Skin epidermis (tissue), 12 donors: ENCODE measurements around the gene ALKBH7.
"Not testable (repeated sequence)": the region's sequence is repeated elsewhere in the genome, so short reads cannot be mapped to it uniquely, and the experiment has no call there.

Source experiments
- H3K27ac ChIP-seq, 21 experiments: fragments of 200-600 bp; sonication (generic) in 11 of 21; one replicate each; pipeline ENCODE4 v1.5.0; 2020; ENCODE audit warnings: mild to moderate bottlenecking in 3 of 21, inconsistent platforms in 2 of 21, moderate library complexity in 2 of 21
- H3K4me3 ChIP-seq, 7 experiments: fragments of 200-600 bp; sonication (generic) in 2 of 7; one replicate each; pipeline ENCODE4 v1.5.0; 2020; ENCODE audit warnings: inconsistent platforms in 2 of 7, mild to moderate bottlenecking in 2 of 7, moderate library complexity in 1 of 7

The ALKBH7 gene

GRCh38 chr19:6372594-6373095 is at the start of gene ALKBH7:
Gene ALKBH7, plus strand, starts transcription at chr19:6372794. Its CDS starts 27 bp downstream, at chr19:6372821.
- Histone ChIP-seq H3K27ac (peak within 1 kb of the TSS; percentile 79 to 97 (median 92)), H3K4me3 (peak within 1 kb of the TSS; percentile 60 to 96 (median 84))

GRCh38 chr19:6324757-6325156 is 47.8 kb upstream of the ALKBH7 start:
- Histone ChIP-seq H3K27ac (no peak overlapping the region), H3K4me3 (no peak overlapping the region)

- Histone ChIP-seq H3K4me3 (no peak overlapping the region), H3K27ac (no peak overlapping the region)
These were observed 47.0 kb upstream of the ALKBH7 start for GRCh38 chr19:6325614-6326013.

GRCh38 chr19:6326815-6327214 is 45.8 kb upstream of the ALKBH7 start:
- no peak overlapping the region for H3K4me3 ChIP-seq
- no peak overlapping the region for H3K27ac ChIP-seq

- Histone ChIP-seq H3K27ac (peak within 1 kb of the TSS in 9 of 21 experiments; percentile 1 to 77 (median 33)), H3K4me3 (peak within 1 kb of the TSS in 2 of 7 experiments; percentile 8 to 21)
These were observed 39.2 kb upstream of the ALKBH7 start, which contains the start of gene ACER1 for GRCh38 chr19:6333439-6333838. Gene ACER1, minus strand, starts transcription at chr19:6333612. Its CDS starts 61 bp downstream, at chr19:6333551.

GRCh38 chr19:6334490-6335285 is 37.9 kb upstream of the ALKBH7 start:
- Histone ChIP-seq H3K4me3 (no peak overlapping the region), H3K27ac (no peak overlapping the region)

GRCh38 chr19:6340493-6341201 is 31.9 kb upstream of the ALKBH7 start:
- no peak overlapping the region for H3K4me3 ChIP-seq
- H3K27ac ChIP-seq, result no peak overlapping the region

- no peak overlapping the region for H3K27ac ChIP-seq
- H3K4me3 ChIP-seq, result no peak overlapping the region
These were observed 29.1 kb upstream of the ALKBH7 start for GRCh38 chr19:6343462-6343861.

- not testable (repeated sequence) for H3K4me3 ChIP-seq, H3K27ac ChIP-seq
These were observed 23.3 kb upstream of the ALKBH7 start for GRCh38 chr19:6349271-6349670.

- Histone ChIP-seq H3K4me3 (no peak overlapping the region), H3K27ac (no peak overlapping the region)
These were observed 21.9 kb upstream of the ALKBH7 start for GRCh38 chr19:6350688-6351087.

- no peak overlapping the region for H3K4me3 ChIP-seq
- no peak overlapping the region for H3K27ac ChIP-seq
These were observed 20.0 kb upstream of the ALKBH7 start for GRCh38 chr19:6352381-6353165.

- Histone ChIP-seq H3K4me3 (no peak overlapping the region), H3K27ac (no peak overlapping the region)
These were observed 18.4 kb upstream of the ALKBH7 start for GRCh38 chr19:6354098-6354674.

- not testable (repeated sequence) for H3K27ac ChIP-seq, H3K4me3 ChIP-seq
These were observed 17.1 kb upstream of the ALKBH7 start for GRCh38 chr19:6355321-6356040.

GRCh38 chr19:6357174-6357573 is 15.4 kb upstream of the ALKBH7 start:
- no peak overlapping the region for H3K27ac ChIP-seq
- no peak overlapping the region for H3K4me3 ChIP-seq

- Histone ChIP-seq H3K4me3 (no peak overlapping the region), H3K27ac (peak overlapping the region in 9 of 21 experiments; percentile 20 to 65 (median 46))
These were observed 14.6 kb upstream of the ALKBH7 start for GRCh38 chr19:6358003-6358402.

GRCh38 chr19:6359568-6360341 is 12.8 kb upstream of the ALKBH7 start:
- Histone ChIP-seq H3K27ac (no peak overlapping the region), H3K4me3 (no peak overlapping the region)

- not testable (repeated sequence) for H3K4me3 ChIP-seq, H3K27ac ChIP-seq
These were observed 12.1 kb upstream of the ALKBH7 start for GRCh38 chr19:6360445-6360844.

- H3K27ac ChIP-seq, result peak overlapping the region in 11 of 21 experiments; percentile 84 to 98 (median 91)
These were observed 11.8 kb upstream of the ALKBH7 start for GRCh38 chr19:6360857-6361216.

More at GRCh38 chr19:6360857-6361216, 11.8 kb upstream of the ALKBH7 start:
- H3K4me3 ChIP-seq, result peak overlapping the region in 6 of 7 experiments; percentile 64 to 99 (median 96)
